ENCODE results near the gene ELK3. TPM values are rescaled to one million over a fixed set of nuclear protein-coding genes. Genes with fewer than 3 reads are reported as not detected.

The ELK3 gene
- 18.9 TPM for total RNA-seq
- long read RNA-seq, full-length matches to known transcripts, result 10 of 24 reads
- long read RNA-seq, partial matches to known transcripts, result 11 of 24 reads
- long read RNA-seq, other reads (novel, unspliced or antisense), result 3 of 24 reads

DNA sequence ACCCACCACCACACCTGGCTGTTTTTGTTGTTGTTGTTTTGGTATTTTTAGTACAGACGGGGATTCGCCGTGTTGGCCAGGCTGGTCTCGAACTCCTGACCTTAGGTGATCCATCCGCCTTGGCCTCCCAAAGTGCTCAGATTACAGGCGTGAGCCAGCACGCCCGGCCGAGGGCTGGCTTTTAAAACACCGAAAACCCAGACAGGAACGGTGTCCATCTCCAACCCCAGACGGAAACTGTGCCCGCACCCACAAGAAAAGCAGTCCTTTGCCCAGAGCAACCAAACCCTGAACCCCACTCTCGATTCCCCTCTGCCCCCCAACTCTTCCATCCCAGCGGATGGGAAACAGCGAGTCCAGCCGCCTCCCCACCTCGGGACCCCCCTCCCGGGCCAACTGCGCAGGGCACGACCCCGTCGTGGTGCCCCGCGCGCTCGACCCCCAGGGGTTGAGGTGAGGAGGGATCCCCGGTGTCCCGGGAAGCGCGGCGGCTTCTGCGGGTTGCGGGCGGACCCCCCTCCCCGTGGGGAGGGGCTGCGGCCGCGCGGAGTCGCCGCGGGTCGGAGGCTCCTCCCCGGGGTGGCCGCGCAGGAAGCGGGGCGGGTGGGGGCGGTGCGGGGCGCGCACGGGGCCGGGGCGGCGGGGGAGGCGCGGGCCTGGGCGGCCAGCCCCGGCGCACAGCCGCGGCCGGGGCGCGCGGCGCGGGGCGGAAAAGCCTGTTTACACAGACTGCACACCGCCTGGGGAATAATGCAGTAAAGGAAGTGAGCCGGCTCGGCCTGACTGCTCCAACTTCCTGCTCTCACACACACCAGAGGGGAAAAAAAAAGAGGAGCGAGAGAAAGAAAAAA, at the start of gene ELK3:
Gene ELK3 (plus strand): TSS at position 651 of the 851 bp plus-strand sequence.
- DNase-seq (peak; percentile 84), ATAC-seq (ENCODE audit: poor library complexity) (peak; percentile 85)
- intact Hi-C loops (cut with DNase I), result no loop called here

- DNase-seq (no peak), ATAC-seq (ENCODE audit: poor library complexity) (no peak)
- intact Hi-C loops (cut with DNase I), result no loop called here
Measured at GRCh38 chr12:96146747-96147146, 47.4 kb upstream of the ELK3 start.

- ATAC-seq (ENCODE audit: poor library complexity) (no peak), DNase-seq (no peak)
- intact Hi-C loops (cut with DNase I), result no loop called here
Measured at GRCh38 chr12:96150442-96150841, 43.7 kb upstream of the ELK3 start.

- DNase-seq, result no peak
- intact Hi-C loops (cut with DNase I), result no loop called here
- no peak for ATAC-seq (ENCODE audit: poor library complexity)
Measured at GRCh38 chr12:96152164-96152563, 42.0 kb upstream of the ELK3 start.

- DNase-seq, result no peak
Measured at GRCh38 chr12:96153131-96153725, 40.9 kb upstream of the ELK3 start.

DNA sequence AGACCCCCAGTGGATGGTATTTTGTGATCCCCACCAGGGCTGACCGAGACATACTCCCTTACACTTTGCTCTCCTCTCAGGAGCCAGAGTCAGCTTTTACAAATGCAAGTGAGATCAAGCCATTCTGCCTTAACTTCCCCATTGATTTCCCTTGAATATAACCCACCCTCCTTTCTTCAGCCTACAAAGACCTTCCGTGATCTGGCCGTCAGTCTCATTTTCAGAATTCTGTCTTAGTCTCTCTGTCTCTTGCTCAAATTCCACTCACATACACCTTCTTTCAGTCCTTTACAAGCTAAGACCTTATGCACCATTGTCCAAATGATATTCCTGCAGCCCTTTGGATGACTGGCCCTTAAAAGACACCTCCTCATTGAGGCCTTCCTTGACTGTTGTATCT, 39.0 kb upstream of the ELK3 start:
- intact Hi-C loops (cut with DNase I), result no loop called here
- DNase-seq, result no peak
- no peak for ATAC-seq (ENCODE audit: poor library complexity)

More at GRCh38 chr12:96153131-96153725, 40.9 kb upstream of the ELK3 start:
- ATAC-seq (ENCODE audit: poor library complexity), result no peak
- intact Hi-C loops (cut with DNase I), result no loop called here

DNA sequence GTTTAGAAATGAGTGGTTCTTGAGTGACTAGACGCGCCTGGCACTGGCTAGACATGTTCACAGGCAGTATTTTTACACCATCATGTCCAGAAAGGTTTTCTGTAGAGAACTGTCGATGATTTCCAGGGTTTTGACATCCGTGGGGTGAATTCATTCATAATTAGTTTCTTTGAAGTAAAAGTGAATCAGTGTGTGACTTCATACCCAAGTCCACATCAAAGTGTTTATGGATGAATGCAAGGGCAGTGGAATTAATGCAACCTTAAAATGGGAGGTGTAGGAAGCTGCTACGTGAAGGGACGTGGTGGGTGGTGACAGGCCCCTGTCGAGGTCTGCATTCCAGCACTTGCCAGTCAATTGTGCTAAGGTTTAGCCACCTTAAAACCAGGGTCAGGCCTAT, 38.4 kb upstream of the ELK3 start:
- DNase-seq, result no peak
- ATAC-seq (ENCODE audit: poor library complexity), result no peak
- intact Hi-C loops (cut with DNase I), result no loop called here

DNA sequence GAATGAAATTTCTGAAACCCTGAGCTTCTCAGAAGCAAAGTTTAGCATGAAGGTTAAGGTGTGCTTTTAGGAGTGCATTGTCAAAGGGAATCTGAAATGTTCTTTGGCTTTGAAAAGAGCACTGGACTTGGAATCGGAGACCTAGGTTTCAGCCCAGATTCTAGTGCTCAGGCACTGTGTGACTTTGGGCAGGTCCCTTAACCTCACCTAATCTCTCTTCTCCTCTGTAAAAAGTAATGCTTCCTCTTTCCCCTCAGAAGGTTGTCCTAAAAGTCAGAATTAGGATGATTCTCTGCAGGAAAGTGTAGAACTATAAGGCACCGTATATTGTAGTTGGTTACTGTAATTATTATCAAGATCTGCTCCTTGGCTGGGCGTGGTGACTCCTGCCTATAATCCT, 38.0 kb upstream of the ELK3 start:
- intact Hi-C loops (cut with DNase I), result no loop called here
- DNase-seq, result no peak
- ATAC-seq (ENCODE audit: poor library complexity), result no peak

- DNase-seq (no peak), ATAC-seq (ENCODE audit: poor library complexity) (no peak)
- intact Hi-C loops (cut with DNase I), result no loop called here
Measured at GRCh38 chr12:96157427-96157826, 36.7 kb upstream of the ELK3 start.

GRCh38 chr12:96164951-96165811, 29.0 kb upstream of the ELK3 start:
- DNase-seq (peak; percentile 48), ATAC-seq (ENCODE audit: poor library complexity) (peak; percentile 70)
- intact Hi-C loops (cut with DNase I), result no loop called here

DNA sequence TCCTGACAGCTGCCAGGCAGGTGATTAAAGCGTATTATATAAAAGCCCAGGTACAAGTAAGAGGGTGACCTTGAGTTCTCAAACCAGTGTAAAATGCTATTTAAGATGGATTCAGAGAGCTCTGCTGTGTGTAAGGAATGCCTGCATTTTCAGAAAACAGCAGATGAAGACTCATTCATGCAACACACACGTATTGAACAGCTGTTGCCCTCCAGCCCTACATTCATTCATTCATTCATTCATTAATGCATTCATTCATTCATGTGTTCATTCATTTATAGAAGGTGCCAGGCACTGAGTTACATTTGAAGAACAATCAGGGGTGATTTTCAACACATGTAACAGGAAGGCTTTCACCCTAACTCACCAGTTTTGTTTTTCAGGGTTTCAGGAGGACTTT, 27.4 kb upstream of the ELK3 start:
- DNase-seq (no peak), ATAC-seq (ENCODE audit: poor library complexity) (no peak)
- intact Hi-C loops (cut with DNase I), result no loop called here

DNA sequence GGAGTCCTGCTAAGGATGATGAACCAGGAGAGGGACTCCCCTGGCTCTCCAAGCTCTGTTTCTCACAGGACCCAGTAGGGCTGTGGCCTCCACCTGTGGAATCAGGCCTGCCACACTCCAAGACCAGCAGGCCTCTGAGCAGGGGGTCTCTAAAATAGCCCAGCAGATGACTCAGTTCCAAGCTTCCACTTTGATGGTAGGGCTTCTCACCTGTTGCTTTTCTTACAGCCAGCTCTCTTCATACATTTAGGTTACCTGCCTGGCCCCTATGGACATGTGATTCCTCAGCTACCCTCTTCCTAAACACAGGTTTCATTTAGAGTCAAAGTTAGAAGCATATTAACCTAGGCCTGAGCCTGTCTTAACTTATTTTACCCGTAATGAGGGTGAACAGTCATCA, 26.7 kb upstream of the ELK3 start:
- DNase-seq (no peak), ATAC-seq (ENCODE audit: poor library complexity) (no peak)
- intact Hi-C loops (cut with DNase I), result no loop called here

DNA sequence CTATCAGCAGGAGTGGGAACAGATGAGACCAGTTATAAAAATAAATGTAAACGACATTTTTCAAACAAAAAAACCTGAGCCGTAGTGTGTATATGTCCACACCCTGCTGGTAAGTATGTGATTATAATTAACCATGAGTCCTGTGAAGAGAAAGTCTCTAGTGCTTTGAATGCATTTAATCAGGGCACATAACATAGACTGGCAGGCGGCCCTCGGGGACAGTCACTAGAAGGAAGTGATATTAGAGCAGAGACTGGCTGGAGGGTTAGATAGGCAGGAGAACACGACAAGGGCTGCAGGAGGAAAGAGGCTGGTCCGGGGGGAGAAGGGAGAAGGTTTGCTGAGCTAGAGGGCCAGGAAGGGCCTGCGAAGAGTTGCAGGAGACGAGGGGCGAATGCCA, 23.8 kb upstream of the ELK3 start:
- DNase-seq, result peak; percentile 58
- intact Hi-C loops (cut with DNase I), result no loop called here
- ATAC-seq (ENCODE audit: poor library complexity), result peak; percentile 49

DNA sequence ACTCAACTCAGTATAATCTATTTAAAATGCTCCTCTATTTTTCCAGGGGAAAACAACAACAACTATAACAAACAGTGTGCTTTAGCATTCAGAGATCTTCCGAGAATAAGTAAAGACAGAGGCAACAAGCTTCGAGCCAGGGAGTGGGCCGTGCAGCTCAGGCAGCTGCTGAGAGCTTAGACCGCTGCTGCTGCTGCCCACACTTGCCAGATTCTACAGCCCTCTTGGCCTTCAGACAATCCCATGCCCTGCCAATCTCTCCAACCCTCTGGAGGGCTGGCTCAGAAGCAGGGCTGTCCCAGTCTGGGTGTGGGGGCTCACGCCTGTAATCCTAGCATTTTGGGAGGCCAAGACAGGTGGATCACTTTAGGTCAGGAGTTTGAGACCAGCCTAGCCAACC, 23.4 kb upstream of the ELK3 start:
- ATAC-seq (ENCODE audit: poor library complexity) (peak; percentile 61), DNase-seq (no peak)
- intact Hi-C loops (cut with DNase I), result no loop called here

GRCh38 chr12:96171905-96172304, 22.3 kb upstream of the ELK3 start:
- intact Hi-C loops (cut with DNase I), result no loop called here
- DNase-seq (no peak), ATAC-seq (ENCODE audit: poor library complexity) (no peak)

DNA sequence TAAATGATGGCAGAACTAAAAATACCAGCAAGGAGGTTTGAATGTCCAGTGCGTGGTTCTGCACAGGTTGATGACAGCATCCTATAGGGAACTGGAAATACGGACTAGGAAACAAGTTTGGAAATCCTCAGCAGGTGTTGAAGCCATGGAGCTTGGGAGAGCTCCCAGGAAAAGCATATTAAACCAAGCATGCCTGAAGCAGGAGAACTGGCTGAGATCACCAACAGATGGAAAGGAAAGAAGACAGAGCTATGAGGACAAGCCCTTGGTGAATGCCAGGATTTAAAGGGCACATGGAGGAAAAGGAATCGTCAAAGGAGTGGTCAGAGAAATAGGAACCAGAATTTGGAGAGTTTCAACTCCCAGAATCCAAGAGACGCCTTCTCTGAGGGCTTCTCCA, 21.2 kb upstream of the ELK3 start:
- no peak for ATAC-seq (ENCODE audit: poor library complexity)
- DNase-seq, result no peak
- intact Hi-C loops (cut with DNase I), result no loop called here

- ATAC-seq (ENCODE audit: poor library complexity), result no peak
- no peak for DNase-seq
- intact Hi-C loops (cut with DNase I), result no loop called here
Measured at GRCh38 chr12:96176575-96176974, 17.6 kb upstream of the ELK3 start.

DNA sequence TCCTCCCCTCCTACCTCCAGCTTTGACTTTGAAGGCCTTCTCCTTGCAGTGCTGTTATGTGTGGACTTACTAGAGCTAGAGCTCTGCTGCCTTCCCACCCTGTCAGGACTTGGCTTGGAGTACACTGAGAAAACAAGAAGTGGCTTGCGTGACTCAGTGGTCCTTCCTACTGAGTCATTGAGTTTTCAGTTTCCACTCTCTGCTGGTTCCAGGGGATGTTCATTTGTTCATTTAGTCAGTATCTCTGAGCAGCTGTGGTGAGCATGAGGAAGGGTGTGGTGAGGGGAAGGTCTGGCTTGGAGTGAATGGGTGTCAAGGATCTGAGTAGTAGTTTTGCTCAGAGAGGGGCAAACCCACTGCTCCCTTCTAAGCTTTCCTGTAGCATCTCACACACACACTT, 17.2 kb upstream of the ELK3 start:
- intact Hi-C loops (cut with DNase I), result no loop called here
- DNase-seq (no peak), ATAC-seq (ENCODE audit: poor library complexity) (no peak)

- DNase-seq, result no peak
- ATAC-seq (ENCODE audit: poor library complexity), result no peak
- intact Hi-C loops (cut with DNase I), result no loop called here
Measured at GRCh38 chr12:96183734-96184370, 10.3 kb upstream of the ELK3 start.

Measured in Right ventricle myocardium superior (tissue), 1 donor.